ENCODE results near the gene ZCCHC4. TPM values are rescaled to one million over a fixed set of nuclear protein-coding genes. Genes with fewer than 3 reads are reported as not detected.
A peak's percentile ranks its signal among the peaks of the same experiment; 100 is the strongest.

Gene ZCCHC4
- polyA plus RNA-seq, 2 of the 4 experiments (the other 2 are of a cell fraction): 5.2 to 10.2 TPM

- H3K4me2 ChIP-seq: no peak overlapping the region
- ATAC-seq (no peak), FAIRE-seq (no peak), DNase-seq (ENCODE audit: low read depth in 1 of 2, low spot score in 1 of 2) (no peak)
- 58% methylated on average over 9 of the region's 9 CpGs for WGBS (ENCODE audit: missing lambda C conversion rate)
- TF ChIP-seq ZNF302 (CRISPR knock-in tag; IDR thresholded peaks at IDR 0.05) (no peak), ATOH8 (CRISPR knock-in tag; IDR thresholded peaks at IDR 0.05; ENCODE audit: low read depth) (no peak), RNF2 (IDR thresholded peaks at IDR 0.05; ENCODE audit: borderline replicate concordance, low read depth) (no peak), CHD4 (IDR thresholded peaks at IDR 0.05; ENCODE audit: borderline replicate concordance) (no peak), RCOR1 (IDR thresholded peaks at IDR 0.05; ENCODE audit: low read depth, low read length) (no peak), ELK1 (IDR thresholded peaks at IDR 0.05; ENCODE audit: low read depth, low read length) (no peak), ZSCAN20 (CRISPR knock-in tag; IDR thresholded peaks at IDR 0.05) (no peak), SMC3 (IDR thresholded peaks at IDR 0.05) (no peak)
- no peaks in the 10 kb centered on the region for H3K4me1 ChIP-seq
- no peak overlapping the region for H3K27ac ChIP-seq
- H3K9me3 ChIP-seq: no peaks in the 10 kb centered on the region
- H3K4me3 ChIP-seq: no peak overlapping the region
- ChIA-PET POLR2A (no interaction called here), CTCF (no interaction called here)
Observed at GRCh38 chr4:25302626-25303025, 9.9 kb upstream of the ZCCHC4 start.

- Histone ChIP-seq H3K27ac (no peak overlapping the region), H3K9me3 (no peaks in the 10 kb centered on the region), H3K4me2 (no peak overlapping the region), H3K4me1 (no peaks in the 10 kb centered on the region), H3K4me3 (no peak overlapping the region)
- ChIA-PET CTCF (interaction anchor here (0.8 kb wide), 1 partner anchor 9 kb away, joined by 7 read pairs; the partner anchor contains the start of gene ZCCHC4), POLR2A (no interaction called here)
- FAIRE-seq (no peak), DNase-seq (ENCODE audit: low read depth in 1 of 2, low spot score in 1 of 2) (no peak), ATAC-seq (no peak)
- 24% methylated on average over 2 of the region's 3 CpGs for WGBS (ENCODE audit: missing lambda C conversion rate)
- peak; percentile 61 for TF ChIP-seq MAFK (IDR thresholded peaks at IDR 0.05; ENCODE audit: partially characterized antibody)
- TF ChIP-seq USF2 (IDR thresholded peaks at IDR 0.05): no peak
Observed at GRCh38 chr4:25303578-25303977, 9.0 kb upstream of the ZCCHC4 start.

GRCh38 chr4:25306518-25307057 lies 6.0 kb upstream of the ZCCHC4 start:
- Histone ChIP-seq H3K27ac (no peak overlapping the region), H3K4me3 (no peak overlapping the region), H3K9me3 (no peaks in the 10 kb centered on the region), H3K4me2 (no peak overlapping the region), H3K4me1 (no peaks in the 10 kb centered on the region)
- FAIRE-seq: no peak
- no peak for DNase-seq (ENCODE audit: low read depth in 1 of 2, low spot score in 1 of 2)
- WGBS (ENCODE audit: missing lambda C conversion rate): 70% methylated on average over 4 of the region's 4 CpGs
- ChIA-PET CTCF (no interaction called here), POLR2A (no interaction called here)
- ATAC-seq: no peak
- TF ChIP-seq FOSB (CRISPR knock-in tag; IDR thresholded peaks at IDR 0.05) (no peak), BCL3 (IDR thresholded peaks at IDR 0.05) (no peak), RNF2 (IDR thresholded peaks at IDR 0.05; ENCODE audit: borderline replicate concordance, low read depth) (no peak), EHMT2 (IDR thresholded peaks at IDR 0.05; ENCODE audit: low read depth) (no peak), BHLHE40 (IDR thresholded peaks at IDR 0.05; ENCODE audit: low read depth, low read length) (no peak), RAD21 (conservative IDR thresholded peaks at IDR 0.05 in 1 of 2, IDR thresholded peaks at IDR 0.05 in 1 of 2) (no peak)

GRCh38 chr4:25307596-25307995 lies 5.0 kb upstream of the ZCCHC4 start:
- no peak overlapping the region for H3K27ac ChIP-seq
- no peak overlapping the region for H3K4me3 ChIP-seq
- 54% methylated on average over 7 of the region's 7 CpGs for WGBS (ENCODE audit: missing lambda C conversion rate)
- no peaks in the 10 kb centered on the region for H3K9me3 ChIP-seq
- DNase-seq (ENCODE audit: low read depth in 1 of 2, low spot score in 1 of 2): no peak
- H3K4me1 ChIP-seq: no peaks in the 10 kb centered on the region
- ATAC-seq: no peak
- ChIA-PET CTCF (no interaction called here), POLR2A (no interaction called here)
- no peak overlapping the region for H3K4me2 ChIP-seq
- FAIRE-seq: no peak
- TF ChIP-seq USF2 (IDR thresholded peaks at IDR 0.05): no peak
